Measurements from ENCODE around the gene PTPRJ. TPM values are rescaled to one million over a fixed set of nuclear protein-coding genes. Genes with fewer than 3 reads are reported as not detected.

Gene PTPRJ
- total and polyA plus RNA-seq, 9 of the 15 experiments (the other 6 are each of a cell fraction or from before 2014, with no cell fraction given) = 0.56 to 10.7 (median 4.8) TPM

DNA sequence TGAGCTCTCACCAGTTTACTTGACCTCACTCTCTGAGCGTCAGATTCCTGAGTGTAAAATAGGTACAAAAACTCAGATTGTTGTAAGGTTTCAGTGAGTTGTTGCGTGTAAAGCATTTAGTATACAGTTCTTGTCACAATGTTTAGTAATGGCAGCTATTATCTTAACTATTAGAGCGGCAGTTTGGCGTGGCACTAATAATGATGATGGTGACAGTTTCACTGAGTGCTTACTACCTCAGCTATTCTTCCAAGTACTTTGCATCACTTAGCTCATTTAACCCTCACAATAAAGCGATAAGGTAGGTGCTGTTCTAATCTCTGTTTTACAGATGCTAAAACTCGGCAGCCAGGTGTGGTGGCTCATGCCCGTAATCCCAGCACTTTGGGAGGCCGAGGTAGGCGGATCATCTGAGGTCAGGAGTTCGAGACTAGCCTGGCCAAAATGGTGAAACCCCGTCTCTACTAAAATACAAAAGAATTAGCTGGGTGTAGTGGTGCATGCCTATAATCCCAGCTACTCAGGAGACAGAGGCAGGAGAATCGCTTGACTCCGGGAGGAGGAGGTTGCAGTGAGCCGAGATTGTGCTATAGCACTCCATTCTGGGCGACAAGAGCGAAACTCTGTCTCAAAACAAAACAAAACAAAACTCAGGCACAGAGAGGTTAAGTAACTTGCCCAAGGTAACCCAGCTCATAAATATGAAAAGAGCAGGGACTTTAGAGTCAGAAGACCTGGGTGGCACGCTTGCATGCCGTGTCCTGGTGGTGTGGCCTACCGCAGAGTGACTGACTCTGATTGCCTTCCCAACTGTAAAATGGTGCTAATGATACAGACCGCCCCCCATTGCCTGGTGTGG, 76.2 kb downstream of the PTPRJ start (continued):
- TF ChIP-seq, protein P1, sequence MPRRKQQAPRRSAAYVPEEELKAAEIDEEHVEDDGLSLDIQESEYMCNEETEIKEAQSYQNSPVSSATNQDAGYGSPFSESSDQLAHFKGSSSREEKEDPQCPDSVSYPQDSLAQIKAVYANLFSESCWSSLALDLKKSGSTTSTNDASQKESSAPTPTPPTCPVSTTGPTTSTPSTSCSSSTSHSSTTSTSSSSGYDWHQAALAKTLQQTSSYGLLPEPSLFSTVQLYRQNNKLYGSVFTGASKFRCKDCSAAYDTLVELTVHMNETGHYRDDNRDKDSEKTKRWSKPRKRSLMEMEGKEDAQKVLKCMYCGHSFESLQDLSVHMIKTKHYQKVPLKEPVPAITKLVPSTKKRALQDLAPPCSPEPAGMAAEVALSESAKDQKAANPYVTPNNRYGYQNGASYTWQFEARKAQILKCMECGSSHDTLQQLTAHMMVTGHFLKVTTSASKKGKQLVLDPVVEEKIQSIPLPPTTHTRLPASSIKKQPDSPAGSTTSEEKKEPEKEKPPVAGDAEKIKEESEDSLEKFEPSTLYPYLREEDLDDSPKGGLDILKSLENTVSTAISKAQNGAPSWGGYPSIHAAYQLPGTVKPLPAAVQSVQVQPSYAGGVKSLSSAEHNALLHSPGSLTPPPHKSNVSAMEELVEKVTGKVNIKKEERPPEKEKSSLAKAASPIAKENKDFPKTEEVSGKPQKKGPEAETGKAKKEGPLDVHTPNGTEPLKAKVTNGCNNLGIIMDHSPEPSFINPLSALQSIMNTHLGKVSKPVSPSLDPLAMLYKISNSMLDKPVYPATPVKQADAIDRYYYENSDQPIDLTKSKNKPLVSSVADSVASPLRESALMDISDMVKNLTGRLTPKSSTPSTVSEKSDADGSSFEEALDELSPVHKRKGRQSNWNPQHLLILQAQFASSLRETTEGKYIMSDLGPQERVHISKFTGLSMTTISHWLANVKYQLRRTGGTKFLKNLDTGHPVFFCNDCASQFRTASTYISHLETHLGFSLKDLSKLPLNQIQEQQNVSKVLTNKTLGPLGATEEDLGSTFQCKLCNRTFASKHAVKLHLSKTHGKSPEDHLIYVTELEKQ (CRISPR knock-in tag; IDR thresholded peaks at IDR 0.05) = no peak
- TF ChIP-seq SMAD4 (CRISPR knock-in tag; conservative IDR thresholded peaks at IDR 0.05) = no peak
- 0 out of 2 replicates have a peak, but pooled peaks have one; percentile 12 for TF ChIP-seq KAT7 (CRISPR knock-in tag; IDR thresholded peaks at IDR 0.05; ENCODE audit: borderline replicate concordance)
- no peak for TF ChIP-seq E2F3 (CRISPR knock-in tag; IDR thresholded peaks at IDR 0.05)
- no peak for TF ChIP-seq ZNF507 (tag; conservative IDR thresholded peaks at IDR 0.05)
- TF ChIP-seq CC2D1A (IDR thresholded peaks at IDR 0.05) = no peak
- TF ChIP-seq NCOA1 (IDR thresholded peaks at IDR 0.05; ENCODE audit: low read depth) = no peak
- TF ChIP-seq ESRRA (IDR thresholded peaks at IDR 0.05; ENCODE audit: borderline replicate concordance, low read depth) = no peak
- TF ChIP-seq ZBTB7A (IDR thresholded peaks at IDR 0.05; ENCODE audit: borderline replicate concordance, control insufficient read depth, low read depth, low read length) = no peak
- TF ChIP-seq SMARCB1 (IDR thresholded peaks at IDR 0.05; ENCODE audit: insufficient read length, low read depth) = no peak
- no peak for TF ChIP-seq SREBF2 (CRISPR knock-in tag; IDR thresholded peaks at IDR 0.05)
- no peak for TF ChIP-seq JUND (IDR thresholded peaks at IDR 0.05; ENCODE audit: borderline replicate concordance, low read depth, low read length)
- no peak for TF ChIP-seq JUND (tag; IDR thresholded peaks at IDR 0.05; ENCODE audit: borderline replicate concordance, low read depth, low read length)
- peak; percentile 86 for TF ChIP-seq BCOR (IDR thresholded peaks at IDR 0.05)
- no peak for TF ChIP-seq TCF7 (IDR thresholded peaks at IDR 0.05; ENCODE audit: borderline replicate concordance)
- no peak for TF ChIP-seq POU5F1 (IDR thresholded peaks at IDR 0.05; ENCODE audit: borderline replicate concordance, low read depth, low read length, partially characterized antibody)
- TF ChIP-seq CREBBP (IDR thresholded peaks at IDR 0.05; ENCODE audit: low read depth, low read length) = no peak
- TF ChIP-seq NELFE (IDR thresholded peaks at IDR 0.05; ENCODE audit: insufficient read depth, insufficient read length) = no peak
- TF ChIP-seq RNF2 (IDR thresholded peaks at IDR 0.05) = no peak
- peak; percentile 56 for TF ChIP-seq TCF3 (CRISPR knock-in tag; IDR thresholded peaks at IDR 0.05)
- no peak for TF ChIP-seq ZKSCAN8 (CRISPR knock-in tag; IDR thresholded peaks at IDR 0.05)
- TF ChIP-seq, protein P2, sequence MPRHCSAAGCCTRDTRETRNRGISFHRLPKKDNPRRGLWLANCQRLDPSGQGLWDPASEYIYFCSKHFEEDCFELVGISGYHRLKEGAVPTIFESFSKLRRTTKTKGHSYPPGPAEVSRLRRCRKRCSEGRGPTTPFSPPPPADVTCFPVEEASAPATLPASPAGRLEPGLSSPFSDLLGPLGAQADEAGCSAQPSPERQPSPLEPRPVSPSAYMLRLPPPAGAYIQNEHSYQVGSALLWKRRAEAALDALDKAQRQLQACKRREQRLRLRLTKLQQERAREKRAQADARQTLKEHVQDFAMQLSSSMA (CRISPR knock-in tag; IDR thresholded peaks at IDR 0.05) = no peak
- TF ChIP-seq, protein P3, sequence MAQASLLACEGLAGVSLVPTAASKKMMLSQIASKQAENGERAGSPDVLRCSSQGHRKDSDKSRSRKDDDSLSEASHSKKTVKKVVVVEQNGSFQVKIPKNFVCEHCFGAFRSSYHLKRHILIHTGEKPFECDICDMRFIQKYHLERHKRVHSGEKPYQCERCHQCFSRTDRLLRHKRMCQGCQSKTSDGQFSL (CRISPR knock-in tag; IDR thresholded peaks at IDR 0.05) = 0 out of 2 replicates have a peak, but pooled peaks have one; percentile 26
- TF ChIP-seq, protein P3 (tag; IDR thresholded peaks at IDR 0.05) = no peak

Data from K562 (cell line).